ENCODE data around the gene DAPK1. TPM values are rescaled to one million over a fixed set of nuclear protein-coding genes. Genes with fewer than 3 reads are reported as not detected.

Gene DAPK1
- total and polyA plus RNA-seq, 2 donors (not counting 3 experiments of a cell fraction or from before 2014, with no cell fraction given): 58.9 to 119 TPM

- ChIA-PET POLR2A (no interaction called here), CTCF (no interaction called here)
- Histone ChIP-seq H3K36me3 (ENCODE audit: control insufficient read depth in 2 of 2, extremely low read depth in 1 of 2, insufficient read depth in 2 of 2, low read length in 2 of 2) (no peaks in the 10 kb centered on the region), H3K79me2 (ENCODE audit: control insufficient read depth, insufficient read depth, low read length) (peaks cover 3% of the 10 kb centered on the region), H3K4me2 (ENCODE audit: insufficient read depth, low read length) (no peak overlapping the region), H3K9ac (replicated peaks; ENCODE audit: extremely low read depth, insufficient read depth, low read length) (no peak overlapping the region), H3K4me3 (replicated peaks in 1 of 3; ENCODE audit: insufficient read depth in 1 of 3, low read depth in 1 of 3, low read length in 3 of 3) (no peak overlapping the region), H3K27ac (ENCODE audit: insufficient read depth, low read depth, low read length) (no peak overlapping the region), H2AFZ (ENCODE audit: low read depth, low read length) (no peak overlapping the region), H4K20me1 (replicated peaks; ENCODE audit: control insufficient read depth, extremely low read depth, insufficient read depth, low read length) (no peaks in the 10 kb centered on the region), H3K4me1 (ENCODE audit: control insufficient read depth, extremely low read depth, insufficient read depth, low read length) (peaks cover 2% of the 10 kb centered on the region), H3K9me3 (replicated peaks; ENCODE audit: control insufficient read depth, insufficient read depth, low read length) (no peaks in the 10 kb centered on the region), H3K27me3 (ENCODE audit: control insufficient read depth in 2 of 2, insufficient read depth in 2 of 2, low read length in 2 of 2) (no peaks in the 10 kb centered on the region), H3K9me1 (replicated peaks; ENCODE audit: control insufficient read depth, extremely low read depth, insufficient read depth, low read length) (no peaks in the 10 kb centered on the region)
- FAIRE-seq (no peak), DNase-seq (ENCODE audit: low read depth, low spot score) (no peak)
- dilution Hi-C loops (cut with MboI; ENCODE audit: extremely low pct_ligation_motif_present, low sequenced_read_pairs): no loop called here
- intact Hi-C loops (cut with micrococcal nuclease): no loop called here
- TF ChIP-seq POLR2A (IDR thresholded peaks at IDR 0.05; ENCODE audit: low read depth, low read length): no peak
- no TSS peak for BruUV-seq (replicated peaks)
Observed at GRCh38 chr9:87551772-87552217, 54.1 kb downstream of the DAPK1 start.

- DNase-seq (ENCODE audit: low read depth, low spot score): no peak
- Histone ChIP-seq H2AFZ (ENCODE audit: low read depth, low read length) (no peak overlapping the region), H3K4me2 (ENCODE audit: insufficient read depth, low read length) (no peak overlapping the region), H3K4me3 (replicated peaks in 1 of 3; ENCODE audit: insufficient read depth in 1 of 3, low read depth in 1 of 3, low read length in 3 of 3) (no peak overlapping the region), H3K27me3 (ENCODE audit: control insufficient read depth in 2 of 2, insufficient read depth in 2 of 2, low read length in 2 of 2) (no peaks in the 10 kb centered on the region), H3K27ac (ENCODE audit: insufficient read depth, low read depth, low read length) (no peak overlapping the region), H3K9me3 (replicated peaks; ENCODE audit: control insufficient read depth, insufficient read depth, low read length) (no peaks in the 10 kb centered on the region), H3K36me3 (ENCODE audit: control insufficient read depth in 2 of 2, extremely low read depth in 1 of 2, insufficient read depth in 2 of 2, low read length in 2 of 2) (peaks cover 0 to 3% of the 10 kb centered on the region in 2 experiments), H4K20me1 (replicated peaks; ENCODE audit: control insufficient read depth, extremely low read depth, insufficient read depth, low read length) (no peaks in the 10 kb centered on the region), H3K9me1 (replicated peaks; ENCODE audit: control insufficient read depth, extremely low read depth, insufficient read depth, low read length) (no peaks in the 10 kb centered on the region), H3K79me2 (ENCODE audit: control insufficient read depth, insufficient read depth, low read length) (no peaks in the 10 kb centered on the region), H3K4me1 (ENCODE audit: control insufficient read depth, extremely low read depth, insufficient read depth, low read length) (no peaks in the 10 kb centered on the region), H3K9ac (replicated peaks; ENCODE audit: extremely low read depth, insufficient read depth, low read length) (no peak overlapping the region)
- ChIA-PET POLR2A (no interaction called here), CTCF (interaction anchor here (1.5 to 4.6 kb wide), 2 partner anchors 9 to 16 kb away, joined by 3 to 13 read pairs; no protein-coding TSS in a partner anchor)
- TF ChIP-seq EZH2 (IDR thresholded peaks at IDR 0.05; ENCODE audit: borderline replicate concordance, low read depth, low read length, severe bottlenecking) (no peak), CTCF (IDR thresholded peaks at IDR 0.05; ENCODE audit: extremely low read depth in 1 of 2, insufficient read depth in 1 of 2, low read depth in 1 of 2, low read length in 2 of 2) (no peak), POLR2A (IDR thresholded peaks at IDR 0.05; ENCODE audit: low read depth, low read length) (no peak), GATA2 (IDR thresholded peaks at IDR 0.05; ENCODE audit: insufficient read depth, insufficient read length, low read depth, low read length) (no peak), POLR2AphosphoS5 (IDR thresholded peaks at IDR 0.05; ENCODE audit: insufficient read depth, low read depth, low read length) (no peak), MYC (IDR thresholded peaks at IDR 0.05; ENCODE audit: low read depth, low read length) (no peak), MAX (IDR thresholded peaks at IDR 0.05; ENCODE audit: insufficient read depth, insufficient read length) (no peak), JUN (IDR thresholded peaks at IDR 0.05; ENCODE audit: borderline replicate concordance, insufficient read depth, insufficient read length, low read depth) (no peak), FOS (IDR thresholded peaks at IDR 0.05; ENCODE audit: borderline replicate concordance, insufficient read depth, low read length) (no peak)
- intact Hi-C loops (cut with micrococcal nuclease) (no loop called here), dilution Hi-C loops (cut with MboI; ENCODE audit: extremely low pct_ligation_motif_present, low sequenced_read_pairs) (no loop called here)
- FAIRE-seq: no peak
- no TSS peak for BruUV-seq (replicated peaks)
Observed at GRCh38 chr9:87554171-87554910, 56.7 kb downstream of the DAPK1 start.
